ENCODE results near the gene TTC39B. TPM values are rescaled to one million over a fixed set of nuclear protein-coding genes. Genes with fewer than 3 reads are reported as not detected.
A peak's percentile ranks its signal among the peaks of the same experiment; 100 is the strongest.

The TTC39B gene
- total and polyA plus RNA-seq, 11 donors, result 0.42 to 5.9 (median 1.2) TPM

DNA sequence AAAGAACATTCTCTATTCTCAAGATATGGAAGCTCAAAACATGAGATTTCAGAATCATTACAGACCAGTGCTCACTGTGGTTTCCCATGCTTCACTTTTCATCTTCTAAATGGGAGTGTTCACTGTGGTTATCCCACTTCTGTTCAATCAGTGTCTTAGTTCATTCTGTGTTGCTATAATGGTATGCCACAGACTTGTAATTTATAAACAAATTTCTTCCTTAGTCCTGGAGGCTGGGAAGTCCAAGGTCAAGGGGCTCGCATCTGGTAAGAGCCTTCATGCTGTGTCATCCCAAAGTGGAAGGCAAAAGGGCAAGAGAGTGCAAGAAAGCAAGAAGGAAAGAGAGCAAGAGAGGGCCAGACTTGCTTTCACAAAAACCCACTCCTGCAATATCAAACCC is 146.3 kb downstream of the TTC39B start:
- H3K4me1 ChIP-seq, result peaks cover 0 to 23% (median 11%) of the 10 kb centered on the region in 12 donors
- intact Hi-C loops (cut with DNase I), result no loop called here
- H3K9me3 ChIP-seq, result peaks cover 0 to 6% (median 0%) of the 10 kb centered on the region in 12 donors
- no peak overlapping the region for H3K4me3 ChIP-seq
- peak overlapping the region in 1 of 12 donors; percentile 8 for H3K27ac ChIP-seq
- H3K36me3 ChIP-seq, result no peaks in the 10 kb centered on the region
- ATAC-seq, result no peak
- WGBS, 4 donors, result 84 to 93% (median 86%) methylated on average over 1 of the region's 1 CpG
- no peak for DNase-seq
- H3K27me3 ChIP-seq, result no peaks in the 10 kb centered on the region
- TF ChIP-seq, protein P1, sequence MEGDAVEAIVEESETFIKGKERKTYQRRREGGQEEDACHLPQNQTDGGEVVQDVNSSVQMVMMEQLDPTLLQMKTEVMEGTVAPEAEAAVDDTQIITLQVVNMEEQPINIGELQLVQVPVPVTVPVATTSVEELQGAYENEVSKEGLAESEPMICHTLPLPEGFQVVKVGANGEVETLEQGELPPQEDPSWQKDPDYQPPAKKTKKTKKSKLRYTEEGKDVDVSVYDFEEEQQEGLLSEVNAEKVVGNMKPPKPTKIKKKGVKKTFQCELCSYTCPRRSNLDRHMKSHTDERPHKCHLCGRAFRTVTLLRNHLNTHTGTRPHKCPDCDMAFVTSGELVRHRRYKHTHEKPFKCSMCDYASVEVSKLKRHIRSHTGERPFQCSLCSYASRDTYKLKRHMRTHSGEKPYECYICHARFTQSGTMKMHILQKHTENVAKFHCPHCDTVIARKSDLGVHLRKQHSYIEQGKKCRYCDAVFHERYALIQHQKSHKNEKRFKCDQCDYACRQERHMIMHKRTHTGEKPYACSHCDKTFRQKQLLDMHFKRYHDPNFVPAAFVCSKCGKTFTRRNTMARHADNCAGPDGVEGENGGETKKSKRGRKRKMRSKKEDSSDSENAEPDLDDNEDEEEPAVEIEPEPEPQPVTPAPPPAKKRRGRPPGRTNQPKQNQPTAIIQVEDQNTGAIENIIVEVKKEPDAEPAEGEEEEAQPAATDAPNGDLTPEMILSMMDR (IDR thresholded peaks at IDR 0.05), result no peak
- no peak for TF ChIP-seq POLR2A (IDR thresholded peaks at IDR 0.05)

DNA sequence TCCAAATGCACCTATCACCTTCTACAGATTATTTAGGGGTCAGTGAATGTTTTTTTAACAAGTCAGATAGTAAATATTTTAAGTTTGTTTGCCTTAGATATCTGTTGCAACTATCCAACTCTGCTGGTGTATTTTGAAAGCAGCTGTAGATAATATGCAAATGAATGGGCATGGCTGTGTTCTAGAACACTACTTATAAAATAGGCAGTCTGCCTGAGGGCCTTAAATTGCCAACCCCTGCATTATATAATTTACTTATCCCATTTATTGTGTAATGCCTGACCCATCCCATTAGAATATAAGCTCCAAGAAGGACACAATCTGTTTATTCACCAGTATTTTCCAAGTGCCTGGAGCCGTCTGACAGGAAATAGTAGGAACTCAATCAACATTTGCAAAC is 149.0 kb downstream of the TTC39B start:
- peak overlapping the region in 1 of 12 donors; percentile 85 for H3K27ac ChIP-seq
- peaks cover 0 to 6% (median 0%) of the 10 kb centered on the region in 12 donors for H3K9me3 ChIP-seq
- no peak for ATAC-seq
- intact Hi-C loops (cut with DNase I), result no loop called here
- no peak for DNase-seq
- H3K4me3 ChIP-seq, result no peak overlapping the region
- no peaks in the 10 kb centered on the region for H3K36me3 ChIP-seq
- H3K4me1 ChIP-seq, result peaks cover 0 to 44% (median 22%) of the 10 kb centered on the region in 12 donors
- no peaks in the 10 kb centered on the region for H3K27me3 ChIP-seq
- 68 to 86% (median 75%) methylated on average over 1 of the region's 1 CpG for WGBS, 4 donors
- TF ChIP-seq, protein P1 (IDR thresholded peaks at IDR 0.05), result no peak
- TF ChIP-seq POLR2A (IDR thresholded peaks at IDR 0.05), result no peak

DNA sequence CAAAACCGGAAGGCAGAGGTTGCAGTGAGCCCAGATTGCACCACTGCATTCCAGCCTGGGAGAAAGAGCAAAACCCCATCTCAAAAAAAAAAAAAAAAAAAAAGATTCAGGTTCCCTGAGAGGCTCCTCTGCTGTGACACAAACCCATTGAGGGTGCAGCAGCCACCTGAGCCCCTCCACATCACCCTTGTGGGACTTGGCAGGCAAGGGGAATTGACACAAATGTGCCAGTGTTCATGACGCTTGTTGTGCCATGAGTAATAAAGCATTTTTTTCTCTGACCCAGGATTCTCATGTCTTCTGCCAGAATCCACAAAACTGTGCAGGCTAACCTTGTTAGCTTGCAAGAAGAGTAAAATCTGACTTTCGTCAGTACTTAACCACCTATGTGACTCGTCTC is 149.6 kb downstream of the TTC39B start:
- H3K27me3 ChIP-seq, result no peaks in the 10 kb centered on the region
- ATAC-seq, result no peak
- H3K9me3 ChIP-seq, result peaks cover 0 to 6% (median 0%) of the 10 kb centered on the region in 12 donors
- no peak for DNase-seq
- H3K4me1 ChIP-seq, result peaks cover 0 to 44% (median 22%) of the 10 kb centered on the region in 12 donors
- H3K36me3 ChIP-seq, result no peaks in the 10 kb centered on the region
- WGBS, 4 donors, result 52 to 78% (median 59%) methylated on average over 4 of the region's 4 CpGs
- peak overlapping the region in 5 of 12 donors; percentile 3 to 85 (median 74) for H3K27ac ChIP-seq
- H3K4me3 ChIP-seq, result no peak overlapping the region
- TF ChIP-seq, protein P1 (IDR thresholded peaks at IDR 0.05), result no peak
- no peak for TF ChIP-seq POLR2A (IDR thresholded peaks at IDR 0.05)
- intact Hi-C loops (cut with DNase I), result no loop called here

DNA sequence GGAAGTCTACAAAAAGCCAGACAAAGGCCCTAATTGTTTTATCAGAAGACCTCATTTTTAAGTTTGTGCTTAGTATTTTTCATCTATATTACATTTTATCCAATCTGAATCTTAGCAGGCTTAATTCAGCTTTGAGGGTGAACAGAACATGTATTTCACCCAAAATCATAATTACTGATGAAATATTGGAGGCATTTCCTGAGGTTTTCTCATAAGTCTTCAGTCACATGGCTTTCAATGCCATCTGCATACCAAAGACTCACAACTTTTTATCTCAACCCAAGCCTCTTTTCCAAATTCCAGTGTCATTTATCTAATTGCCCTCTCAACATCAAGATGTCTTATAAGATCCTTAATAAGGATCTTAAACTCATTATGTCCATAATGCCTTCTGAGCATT is 150.8 kb downstream of the TTC39B start:
- peaks cover 0 to 6% (median 0%) of the 10 kb centered on the region in 12 donors for H3K9me3 ChIP-seq
- ATAC-seq, result no peak
- H3K27me3 ChIP-seq, result no peaks in the 10 kb centered on the region
- no peak overlapping the region for H3K4me3 ChIP-seq
- peak overlapping the region; percentile 4 to 85 (median 69) for H3K27ac ChIP-seq
- TF ChIP-seq POLR2A (IDR thresholded peaks at IDR 0.05), result no peak
- TF ChIP-seq, protein P1 (IDR thresholded peaks at IDR 0.05), result no peak
- peaks cover 0 to 44% (median 22%) of the 10 kb centered on the region in 12 donors for H3K4me1 ChIP-seq
- DNase-seq, result no peak
- no peaks in the 10 kb centered on the region for H3K36me3 ChIP-seq
- intact Hi-C loops (cut with DNase I), result no loop called here

All from heart left ventricle (tissue), 16 donors.